HepG2 (cell line): ENCODE data around the gene LYPD3. TPM values are rescaled to one million over a fixed set of nuclear protein-coding genes. Genes with fewer than 3 reads are reported as not detected.

Experiments
- ATAC-seq: fragments of 200-7000 bp; cut with Tn5 transposase; 3 replicates; pipeline ENCODE4 v1.9.1; 2020; ENCODE audit warnings: mild to moderate bottlenecking, moderate library complexity
- BruUV-seq: library from RNA; stranded (reverse); fragments of 400-500 nt; replicated peaks from 2 replicates; lab custom pipeline; 2021; lab: Mats Ljungman, UMichigan
- CTCF ChIA-PET: fragments of 300-600 bp; formaldehyde crosslinking; extraction: SDS; loops from one replicate; lab custom pipeline; 2021; ENCODE audit warnings: low total read pairs, inconsistent platforms, low intra/inter-chr PET ratio; lab: Yijun Ruan, JAX
- POLR2A ChIA-PET: fragments of 350-600 bp; sonication (Branson Sonifier 250); formaldehyde crosslinking; loops from one replicate; lab custom pipeline; 2020; ENCODE audit warnings: antibody characterized with exemption, inconsistent platforms; lab: Yijun Ruan, JAX
- DNase-seq: peaks from one replicate; pipeline ENCODE4 v3.0.0-alpha.2; 2015; ENCODE audit warnings: low spot score
- FAIRE-seq: peaks from 3 replicates; lab custom pipeline; 2011; peaks lifted over from hg19 to GRCh38; lab: Jason Lieb, UNC
- H2AFZ ChIP-seq: one replicate; pipeline ENCODE4 v1.6.1; 2011; ENCODE audit warnings: low read length, inconsistent platforms
- H3K27ac ChIP-seq: fragments of 300-600 bp; 3 replicates; pipeline ENCODE4 v1.8.0; 2011; ENCODE audit warnings: mixed run types, mild to moderate bottlenecking, mixed read lengths, low read length, inconsistent platforms; ENCODE audit not compliant: insufficient read depth; ENCODE audit errors: extremely low read length
- H3K27me3 ChIP-seq, 2 experiments: fragments of 200-600 bp in 1 of 2; 2 replicates in 1 of 2; 3 replicates in 1 of 2; pipeline versions ENCODE4 v1.6.0 to v1.8.0; 2011; ENCODE audit warnings: low read length in 2 of 2, mild to moderate bottlenecking in 2 of 2, moderate library complexity in 2 of 2, inconsistent platforms in 1 of 2; ENCODE audit not compliant: insufficient read depth in 2 of 2, control insufficient read depth in 1 of 2
- H3K36me3 ChIP-seq, 2 experiments: fragments of 200-600 bp in 1 of 2; replicated peaks in 1 of 2; 2 replicates in 1 of 2; 3 replicates in 1 of 2; pipeline versions ENCODE4 v1.5.1 to v1.8.0; 2011; ENCODE audit warnings: low read length in 2 of 2, inconsistent platforms in 1 of 2; ENCODE audit not compliant: insufficient read depth in 2 of 2, control insufficient read depth in 1 of 2
- H3K4me1 ChIP-seq: 2 replicates; pipeline ENCODE4 v1.5.1; 2012; ENCODE audit warnings: low read length, inconsistent platforms; ENCODE audit not compliant: insufficient read depth
- H3K4me2 ChIP-seq: 2 replicates; pipeline ENCODE4 v1.6.0; 2011; ENCODE audit warnings: low read depth, low read length, inconsistent platforms
- H3K4me3 ChIP-seq, 3 experiments: fragments of 200-600 bp in 1 of 3; sonication (generic), shearing (Covaris generic) in 1 of 3; replicated peaks in 1 of 3; 2 replicates each; pipeline ENCODE4 v1.5.1; 2011 to 2016; ENCODE audit warnings: low read length in 3 of 3, inconsistent platforms in 2 of 3, low read depth in 2 of 3, mild to moderate bottlenecking in 2 of 3, control low read depth in 1 of 3, mixed read lengths in 1 of 3; ENCODE audit not compliant: insufficient read depth in 1 of 3
- H3K79me2 ChIP-seq: one replicate; pipeline ENCODE4 v1.6.1; 2011; ENCODE audit warnings: low read length, inconsistent platforms; ENCODE audit not compliant: insufficient read depth
- H3K9ac ChIP-seq: 2 replicates; pipeline ENCODE4 v1.6.0; 2011; ENCODE audit warnings: mild to moderate bottlenecking, low read depth, low read length, inconsistent platforms; ENCODE audit not compliant: insufficient read depth
- H3K9me3 ChIP-seq: 2 replicates; pipeline ENCODE4 v1.5.1; 2012; ENCODE audit warnings: mild to moderate bottlenecking, low read length
- H4K20me1 ChIP-seq: 2 replicates; pipeline ENCODE4 v1.6.0; 2011; ENCODE audit warnings: inconsistent platforms, mild to moderate bottlenecking, low read length, moderate library complexity; ENCODE audit not compliant: insufficient read depth
- E2F1 ChIP-seq: sonication (generic); formaldehyde crosslinking; IDR thresholded peaks from 2 replicates; pipeline ENCODE4 v1.5.0; 2020; ENCODE audit warnings: missing genetic modification reagents
- MYNN ChIP-seq: sonication (generic); formaldehyde crosslinking; IDR thresholded peaks from 2 replicates; pipeline ENCODE4 v1.4.0; 2020; ENCODE audit warnings: mild to moderate bottlenecking, low read depth, missing genetic modification reagents
- PHB2 ChIP-seq: fragments of 450-650 bp; IDR thresholded peaks from 2 replicates; pipeline ENCODE4 v1.6.1; 2018; ENCODE audit not compliant: partially characterized antibody
- POLR2AphosphoS2 ChIP-seq: IDR thresholded peaks from 2 replicates; pipeline ENCODE4 v1.6.1; 2011; ENCODE audit warnings: low read depth, low read length, improper control_type of control experiment
- PRDM15 ChIP-seq: sonication (generic); formaldehyde crosslinking; IDR thresholded peaks from 2 replicates; pipeline ENCODE4 v1.4.0; 2020; ENCODE audit warnings: missing genetic modification reagents
- U2AF2 ChIP-seq: fragments of 200-400 bp; formaldehyde crosslinking; IDR thresholded peaks from 2 replicates; pipeline ENCODE4 v1.6.1; 2017; ENCODE audit warnings: low read depth, mild to moderate bottlenecking, low read length
- ZNF468 ChIP-seq: sonication (generic); formaldehyde crosslinking; IDR thresholded peaks from 2 replicates; pipeline ENCODE4 v1.8.0; 2022; ENCODE audit warnings: mild to moderate bottlenecking, moderate library complexity, missing genetic modification reagents
- ZNF841 ChIP-seq: sonication (generic); formaldehyde crosslinking; IDR thresholded peaks from 2 replicates; pipeline ENCODE4 v1.8.1; 2023; ENCODE audit warnings: missing genetic modification reagents, borderline replicate concordance
- WGBS: methylation state at CpG from one replicate; pipeline ENCODE4 v1.1.6; 2017; ENCODE audit warnings: low lambda C conversion rate; 5-methylcytosine and 5-hydroxymethylcytosine counted together
- in situ Hi-C: cut with HindIII; loops from 2 replicates; pipeline ENCODE4 v1.10.0; 2017; ENCODE audit warnings: low pct_unique_long_range_greater_than_20kb; ENCODE audit not compliant: extremely low pct_ligation_motif_present
- intact Hi-C: fragments of 100-400 bp; cut with micrococcal nuclease; formaldehyde crosslinking; loops from one replicate; pipeline ENCODE4 v1.10.0; 2022; ENCODE audit not compliant: unreplicated experiment
- polyA plus RNA-seq, 8 experiments: library from polyadenylated mRNA; depleted of rRNA in 3 of 8; stranded (reverse) in 7 of 8; unstranded in 1 of 8; fragments of >200 nt; fragmentation: Illumina TruSeq in 4 of 8; extraction: Trizol in 4 of 8; gene quantifications; 2 replicates each; pipeline versions ENCODE4 v1.2.1 to v1.2.3, GENCODE V29; 2011 to 2016; ENCODE audit warnings: low read depth in 4 of 8, missing spikeins in 1 of 8, mixed read lengths in 1 of 8; ENCODE audit not compliant: insufficient read depth in 1 of 8
- total RNA-seq, 5 experiments: library from RNA; depleted of rRNA; stranded (reverse); fragments of >200 nt; fragmentation: Illumina TruSeq; extraction: Trizol; gene quantifications; 2 replicates each; pipeline ENCODE4 v1.2.3, GENCODE V29; 2016; ENCODE audit warnings: low read depth in 1 of 5

Gene LYPD3
- total and polyA plus RNA-seq, 2 of the 13 experiments (the other 11 are each of a cell fraction or from before 2014, with no cell fraction given): 0.51 to 1.5 TPM

DNA sequence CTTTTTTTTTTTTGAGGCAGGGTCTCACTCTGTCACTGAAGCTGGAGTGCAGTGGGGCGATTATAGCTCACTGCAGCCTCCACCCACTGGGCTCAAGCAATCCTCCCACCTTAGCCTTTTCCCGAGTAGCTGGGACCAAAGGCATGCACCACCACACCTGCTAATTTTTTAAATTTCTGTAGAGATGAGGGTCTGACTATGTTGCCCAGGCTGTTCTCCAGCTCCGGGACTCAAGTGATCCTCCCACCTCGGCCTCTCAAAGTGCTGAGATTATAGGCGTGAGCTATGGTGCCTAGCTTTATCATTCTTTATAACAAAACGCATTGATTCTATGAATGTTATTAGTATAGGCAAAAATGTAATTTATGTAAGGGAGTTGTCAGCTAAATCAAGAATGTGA, 17.9 kb upstream of the LYPD3 start:
- WGBS: 96% methylated on average over 6 of the region's 6 CpGs
- Histone ChIP-seq H3K4me2 (no peak overlapping the region), H3K79me2 (no peaks in the 10 kb centered on the region), H3K27ac (no peak overlapping the region), H3K4me1 (no peaks in the 10 kb centered on the region), H3K4me3 (no peak overlapping the region), H3K9me3 (no peaks in the 10 kb centered on the region), H3K36me3 (no peaks in the 10 kb centered on the region; a peak in 1 of 5 replicates), H3K9ac (no peak overlapping the region)
- POLR2A ChIA-PET: interaction anchor here (1.2 to 5.5 kb wide), 4 partner anchors 11 to 21 kb away, joined by 3 to 17 read pairs (median 7); partner anchors contain the start of gene PHLDB3
- no peak for DNase-seq
- intact Hi-C loops: no loop called here
- CTCF ChIA-PET: no interaction called here
- FAIRE-seq: no peak
- TF ChIP-seq POLR2AphosphoS2 (no peak), ZNF841 (CRISPR knock-in tag) (no peak), PHB2 (no peak), U2AF2 (no peak), E2F1 (CRISPR knock-in tag) (no peak), ZNF468 (CRISPR knock-in tag) (no peak), MYNN (no peak)
- TF ChIP-seq, all 625 proteins: peak for 0
- no peak for ATAC-seq
- H4K20me1 ChIP-seq: no peaks in the 10 kb centered on the region
- no peak overlapping the region for H2AFZ ChIP-seq
- no peaks in the 10 kb centered on the region for H3K27me3 ChIP-seq
- no TSS peak for BruUV-seq
- in situ Hi-C loops: no loop called here

GRCh38 chr19:43482193-43482592, 16.8 kb upstream of the LYPD3 start:
- Histone ChIP-seq H3K36me3 (peaks cover 2 to 5% of the 10 kb centered on the region in 2 experiments; a peak in 2 of 5 replicates), H3K4me2 (no peak overlapping the region), H3K79me2 (no peaks in the 10 kb centered on the region), H2AFZ (no peak overlapping the region), H3K9me3 (no peaks in the 10 kb centered on the region), H3K27me3 (no peaks in the 10 kb centered on the region), H3K27ac (no peak overlapping the region), H3K9ac (no peak overlapping the region), H3K4me1 (no peaks in the 10 kb centered on the region), H3K4me3 (no peak overlapping the region), H4K20me1 (no peaks in the 10 kb centered on the region)
- WGBS: 89% methylated on average over 4 of the region's 4 CpGs
- in situ Hi-C loops: no loop called here
- ChIA-PET POLR2A (interaction anchor here (2.7 to 5.5 kb wide), 2 partner anchors 18 to 22 kb away, joined by 11 to 17 read pairs; partner anchors contain the start of gene PHLDB3), CTCF (no interaction called here)
- intact Hi-C loops: no loop called here
- FAIRE-seq: no peak
- no peak for ATAC-seq
- no TSS peak for BruUV-seq
- no peak for DNase-seq
- TF ChIP-seq PRDM15 (CRISPR knock-in tag): no peak
